GM23338 (cell line): ENCODE data around the gene GJB5. TPM values are rescaled to one million over a fixed set of nuclear protein-coding genes. Genes with fewer than 3 reads are reported as not detected.

Source experiments
- ATAC-seq: fragments of 200-7000 bp; cut with Tn5 transposase; 3 replicates; pipeline ENCODE4 v1.9.1; 2020
- DNase-seq: peaks from one replicate; pipeline ENCODE4 v3.0.0-alpha.2; 2015; ENCODE audit warnings: low spot score
- H2AFZ ChIP-seq: fragments of 200-600 bp; sonication (generic); 2 replicates; pipeline ENCODE4 v1.8.0; 2016; ENCODE audit warnings: antibody characterized with exemption, mild to moderate bottlenecking, moderate library complexity
- H3F3A ChIP-seq: fragments of 200-600 bp; sonication (generic); replicated peaks from 2 replicates; pipeline ENCODE4 v1.8.0; 2017; ENCODE audit warnings: antibody characterized with exemption, mixed run types, low read depth
- H3K27ac ChIP-seq: fragments of 200-600 bp; sonication (generic); 2 replicates; pipeline ENCODE4 v1.6.1; 2016; ENCODE audit warnings: low read depth
- H3K27me3 ChIP-seq: fragments of 200-600 bp; sonication (generic); 2 replicates; pipeline ENCODE4 v1.8.0; 2016; ENCODE audit warnings: mild to moderate bottlenecking, mixed run types, moderate library complexity; ENCODE audit not compliant: insufficient read depth
- H3K36me3 ChIP-seq: fragments of 200-600 bp; sonication (generic); 2 replicates; pipeline ENCODE4 v1.8.0; 2016; ENCODE audit warnings: mild to moderate bottlenecking; ENCODE audit not compliant: insufficient read depth
- H3K4me1 ChIP-seq: fragments of 200-600 bp; sonication (generic); 2 replicates; pipeline ENCODE4 v1.8.0; 2016; ENCODE audit warnings: mild to moderate bottlenecking, moderate library complexity; ENCODE audit not compliant: insufficient read depth
- H3K4me2 ChIP-seq: fragments of 200-600 bp; sonication (generic); 2 replicates; pipeline ENCODE4 v1.7.1; 2017; ENCODE audit warnings: mixed run types
- H3K4me3 ChIP-seq: fragments of 200-600 bp; sonication (generic); 2 replicates; pipeline ENCODE4 v1.6.1; 2016; ENCODE audit warnings: mixed run types
- H3K79me2 ChIP-seq: fragments of 200-600 bp; sonication (generic); replicated peaks from 2 replicates; pipeline ENCODE4 v1.8.0; 2017; ENCODE audit warnings: mild to moderate bottlenecking; ENCODE audit not compliant: insufficient read depth
- H3K9me2 ChIP-seq: fragments of 200-600 bp; sonication (generic); 2 replicates; pipeline ENCODE4 v1.8.0; 2017; ENCODE audit not compliant: insufficient read depth
- H4K20me1 ChIP-seq: fragments of 200-600 bp; sonication (generic); replicated peaks from 2 replicates; pipeline ENCODE4 v1.8.0; 2017; ENCODE audit warnings: mild to moderate bottlenecking; ENCODE audit not compliant: insufficient read depth
- H3K27ac Mint-ChIP-seq: 2 replicates; pipeline ENCODE4 v1.8.0; 2020; ENCODE audit warnings: inconsistent platforms, mild to moderate bottlenecking, moderate library complexity, mixed read lengths
- H3K27me3 Mint-ChIP-seq: 3 replicates; pipeline ENCODE4 v1.8.0; 2022; ENCODE audit warnings: low read depth, mild to moderate bottlenecking, moderate library complexity, mixed read lengths, inconsistent platforms; ENCODE audit not compliant: insufficient read depth, poor library complexity
- H3K36me3 Mint-ChIP-seq: 3 replicates; pipeline ENCODE4 v1.8.0; 2021; ENCODE audit warnings: low read depth, mild to moderate bottlenecking, inconsistent platforms, moderate library complexity, mixed read lengths
- H3K4me1 Mint-ChIP-seq: 3 replicates; pipeline ENCODE4 v1.8.0; 2020; ENCODE audit warnings: mild to moderate bottlenecking, inconsistent platforms, mixed read lengths
- H3K4me3 Mint-ChIP-seq: 3 replicates; pipeline ENCODE4 v1.8.0; 2021; ENCODE audit warnings: moderate library complexity, mild to moderate bottlenecking, inconsistent platforms, mixed read lengths
- H3K9me3 Mint-ChIP-seq: 3 replicates; pipeline ENCODE4 v1.8.0; 2020; ENCODE audit warnings: moderate library complexity, mild to moderate bottlenecking, inconsistent platforms, mixed read lengths
- CREB1 ChIP-seq: fragments of 250-450 bp; sonication (Bioruptor Pico); IDR thresholded peaks from 2 replicates; pipeline ENCODE4 v1.5.0; 2020; ENCODE audit warnings: low read depth, mild to moderate bottlenecking, moderate library complexity
- JUNB ChIP-seq: IDR thresholded peaks from one replicate; pipeline ENCODE4 v1.6.1; 2016; ENCODE audit warnings: antibody characterized with exemption; ENCODE audit not compliant: unreplicated experiment
- NANOG ChIP-seq: IDR thresholded peaks from 2 replicates; pipeline ENCODE4 v1.6.1; 2016; ENCODE audit warnings: antibody characterized with exemption, borderline replicate concordance
- STAT1 ChIP-seq: IDR thresholded peaks from one replicate; pipeline ENCODE4 v1.6.1; 2016; ENCODE audit warnings: antibody characterized with exemption; ENCODE audit not compliant: unreplicated experiment
- ZNF331 ChIP-seq: fragments of 250-450 bp; sonication (Bioruptor Pico); IDR thresholded peaks from 2 replicates; pipeline ENCODE4 v1.5.0; 2020; ENCODE audit warnings: low read depth, mild to moderate bottlenecking, moderate library complexity
- polyA plus RNA-seq: library from polyadenylated mRNA; unstranded; fragments of >200 nt; fragmentation: Nextera tagmentation; extraction: Ambion mirVana; gene quantifications from 2 replicates; pipeline ENCODE4 v1.2.1, GENCODE V29; 2016
- total RNA-seq: library from RNA; depleted of rRNA; stranded (reverse); fragments of >200 nt; shearing (Covaris generic); gene quantifications from 2 replicates; pipeline ENCODE4 v1.2.3, GENCODE V29; 2014
- TF ChIP-seq, protein P1 (sequence below), 2 experiments: fragments of 200-600 bp in 1 of 2; sonication (generic) in 1 of 2; conservative IDR thresholded peaks; 2 replicates each; pipeline versions ENCODE4 v1.5.1 to v1.6.1; 2016 to 2017; ENCODE audit warnings: antibody characterized with exemption in 2 of 2, low read depth in 2 of 2, mild to moderate bottlenecking in 2 of 2, moderate library complexity in 1 of 2
- TF ChIP-seq, protein P2 (sequence below): IDR thresholded peaks from one replicate; pipeline ENCODE4 v1.6.1; 2018; ENCODE audit warnings: antibody characterized with exemption; ENCODE audit not compliant: unreplicated experiment
- TF ChIP-seq, protein P3 (sequence below): IDR thresholded peaks from 2 replicates; pipeline ENCODE4 v1.6.1; 2016; ENCODE audit warnings: antibody characterized with exemption

The GJB5 gene
- total and polyA plus RNA-seq, 2 experiments from 2014 or later: 1.4 TPM; not detected in 1

DNA sequence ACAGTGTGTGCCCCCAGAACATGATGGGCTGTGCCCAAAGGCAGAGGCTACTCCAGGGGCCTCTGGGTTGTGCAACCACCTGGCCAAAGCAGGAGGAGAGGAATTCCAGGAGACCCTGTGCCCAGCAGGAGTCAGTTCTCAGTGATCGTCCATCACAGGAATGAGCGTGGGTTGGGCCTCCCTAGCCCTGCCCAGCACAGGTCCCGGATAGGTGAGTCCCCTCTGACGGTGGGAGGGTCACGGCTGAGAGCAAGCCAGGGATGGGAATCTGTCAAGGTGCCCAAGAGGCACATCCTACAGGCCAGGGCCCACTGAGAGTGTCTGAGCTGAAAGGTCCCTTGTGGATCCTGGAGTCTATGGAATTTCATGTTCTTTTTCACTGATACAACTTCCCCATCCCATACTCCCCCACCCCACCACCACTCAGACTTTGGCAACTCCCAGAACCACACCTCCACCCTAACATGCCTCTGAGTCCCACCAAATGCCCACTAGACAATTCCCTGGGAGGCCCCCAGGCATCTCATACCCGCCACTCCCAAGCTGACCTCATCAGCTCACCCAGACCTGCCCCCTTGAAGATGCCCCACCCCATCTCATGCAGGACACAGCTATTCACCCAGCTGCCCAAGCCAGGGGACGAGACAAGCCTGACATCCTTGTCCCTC is 7.8 kb downstream of the GJB5 start (continued):
- TF ChIP-seq, protein P1, sequence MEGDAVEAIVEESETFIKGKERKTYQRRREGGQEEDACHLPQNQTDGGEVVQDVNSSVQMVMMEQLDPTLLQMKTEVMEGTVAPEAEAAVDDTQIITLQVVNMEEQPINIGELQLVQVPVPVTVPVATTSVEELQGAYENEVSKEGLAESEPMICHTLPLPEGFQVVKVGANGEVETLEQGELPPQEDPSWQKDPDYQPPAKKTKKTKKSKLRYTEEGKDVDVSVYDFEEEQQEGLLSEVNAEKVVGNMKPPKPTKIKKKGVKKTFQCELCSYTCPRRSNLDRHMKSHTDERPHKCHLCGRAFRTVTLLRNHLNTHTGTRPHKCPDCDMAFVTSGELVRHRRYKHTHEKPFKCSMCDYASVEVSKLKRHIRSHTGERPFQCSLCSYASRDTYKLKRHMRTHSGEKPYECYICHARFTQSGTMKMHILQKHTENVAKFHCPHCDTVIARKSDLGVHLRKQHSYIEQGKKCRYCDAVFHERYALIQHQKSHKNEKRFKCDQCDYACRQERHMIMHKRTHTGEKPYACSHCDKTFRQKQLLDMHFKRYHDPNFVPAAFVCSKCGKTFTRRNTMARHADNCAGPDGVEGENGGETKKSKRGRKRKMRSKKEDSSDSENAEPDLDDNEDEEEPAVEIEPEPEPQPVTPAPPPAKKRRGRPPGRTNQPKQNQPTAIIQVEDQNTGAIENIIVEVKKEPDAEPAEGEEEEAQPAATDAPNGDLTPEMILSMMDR (conservative IDR thresholded peaks at IDR 0.05; ENCODE audit: low read depth in 2 of 2): no peak
- TF ChIP-seq NANOG (no peak), ZNF331 (CRISPR knock-in tag) (no peak), STAT1 (no peak)
- TF ChIP-seq, protein P2, sequence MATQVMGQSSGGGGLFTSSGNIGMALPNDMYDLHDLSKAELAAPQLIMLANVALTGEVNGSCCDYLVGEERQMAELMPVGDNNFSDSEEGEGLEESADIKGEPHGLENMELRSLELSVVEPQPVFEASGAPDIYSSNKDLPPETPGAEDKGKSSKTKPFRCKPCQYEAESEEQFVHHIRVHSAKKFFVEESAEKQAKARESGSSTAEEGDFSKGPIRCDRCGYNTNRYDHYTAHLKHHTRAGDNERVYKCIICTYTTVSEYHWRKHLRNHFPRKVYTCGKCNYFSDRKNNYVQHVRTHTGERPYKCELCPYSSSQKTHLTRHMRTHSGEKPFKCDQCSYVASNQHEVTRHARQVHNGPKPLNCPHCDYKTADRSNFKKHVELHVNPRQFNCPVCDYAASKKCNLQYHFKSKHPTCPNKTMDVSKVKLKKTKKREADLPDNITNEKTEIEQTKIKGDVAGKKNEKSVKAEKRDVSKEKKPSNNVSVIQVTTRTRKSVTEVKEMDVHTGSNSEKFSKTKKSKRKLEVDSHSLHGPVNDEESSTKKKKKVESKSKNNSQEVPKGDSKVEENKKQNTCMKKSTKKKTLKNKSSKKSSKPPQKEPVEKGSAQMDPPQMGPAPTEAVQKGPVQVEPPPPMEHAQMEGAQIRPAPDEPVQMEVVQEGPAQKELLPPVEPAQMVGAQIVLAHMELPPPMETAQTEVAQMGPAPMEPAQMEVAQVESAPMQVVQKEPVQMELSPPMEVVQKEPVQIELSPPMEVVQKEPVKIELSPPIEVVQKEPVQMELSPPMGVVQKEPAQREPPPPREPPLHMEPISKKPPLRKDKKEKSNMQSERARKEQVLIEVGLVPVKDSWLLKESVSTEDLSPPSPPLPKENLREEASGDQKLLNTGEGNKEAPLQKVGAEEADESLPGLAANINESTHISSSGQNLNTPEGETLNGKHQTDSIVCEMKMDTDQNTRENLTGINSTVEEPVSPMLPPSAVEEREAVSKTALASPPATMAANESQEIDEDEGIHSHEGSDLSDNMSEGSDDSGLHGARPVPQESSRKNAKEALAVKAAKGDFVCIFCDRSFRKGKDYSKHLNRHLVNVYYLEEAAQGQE: no peak
- TF ChIP-seq, protein P3, sequence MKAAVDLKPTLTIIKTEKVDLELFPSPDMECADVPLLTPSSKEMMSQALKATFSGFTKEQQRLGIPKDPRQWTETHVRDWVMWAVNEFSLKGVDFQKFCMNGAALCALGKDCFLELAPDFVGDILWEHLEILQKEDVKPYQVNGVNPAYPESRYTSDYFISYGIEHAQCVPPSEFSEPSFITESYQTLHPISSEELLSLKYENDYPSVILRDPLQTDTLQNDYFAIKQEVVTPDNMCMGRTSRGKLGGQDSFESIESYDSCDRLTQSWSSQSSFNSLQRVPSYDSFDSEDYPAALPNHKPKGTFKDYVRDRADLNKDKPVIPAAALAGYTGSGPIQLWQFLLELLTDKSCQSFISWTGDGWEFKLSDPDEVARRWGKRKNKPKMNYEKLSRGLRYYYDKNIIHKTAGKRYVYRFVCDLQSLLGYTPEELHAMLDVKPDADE: no peak

DNA sequence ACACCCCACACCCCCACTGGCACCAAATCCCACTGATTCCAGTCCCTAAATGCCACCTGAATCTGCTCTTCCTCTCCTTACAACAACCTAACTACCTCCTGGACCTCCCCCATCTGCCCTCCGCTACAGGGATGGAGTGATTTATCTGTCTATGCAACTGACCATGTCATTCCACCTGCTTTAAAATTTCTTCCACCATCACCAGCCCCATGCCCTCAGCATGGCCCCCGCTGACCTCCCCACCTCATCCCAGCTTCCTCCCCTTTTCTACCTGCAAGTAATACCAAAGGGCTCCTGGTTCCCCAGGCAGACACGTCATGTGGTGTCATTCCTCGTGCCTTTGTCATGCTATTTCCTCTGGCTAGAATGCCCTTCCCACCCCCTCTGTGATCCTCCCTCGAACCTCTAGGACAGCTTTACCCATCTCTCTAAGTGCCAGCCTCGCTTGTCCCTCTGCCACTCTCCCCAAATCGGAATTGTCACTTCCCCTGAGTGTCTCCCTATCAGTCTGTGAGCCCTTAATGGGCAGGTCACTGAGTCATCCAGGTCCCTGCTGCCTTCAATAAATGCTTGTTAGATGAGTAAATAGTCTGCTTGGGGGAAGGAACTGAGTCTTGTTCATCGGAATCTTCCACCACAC is 8.4 kb downstream of the GJB5 start:
- H3K4me3 Mint-ChIP-seq: no peak overlapping the region; the same call in 2 of the 3 replicates
- H2AFZ ChIP-seq: peak overlapping the region; percentile 91
- H3K4me1 Mint-ChIP-seq: peaks cover 19% of the 10 kb centered on the region

More for the DNA sequence above, 8.4 kb downstream of the GJB5 start:
- Histone ChIP-seq H4K20me1 (no peaks in the 10 kb centered on the region), H3K27me3 (no peaks in the 10 kb centered on the region), H3K4me2 (peak overlapping the region; percentile 58; the same call in 1 of the 2 replicates), H3F3A (no peaks in the 10 kb centered on the region), H3K4me3 (no peak overlapping the region), H3K36me3 (no peaks in the 10 kb centered on the region), H3K4me1 (peaks cover 3% of the 10 kb centered on the region), H3K27ac (no peak overlapping the region), H3K79me2 (no peaks in the 10 kb centered on the region), H3K9me2 (peaks cover 15% of the 10 kb centered on the region)
- no peak overlapping the region; the same call in 1 of the 2 replicates for H3K27ac Mint-ChIP-seq
- TF ChIP-seq JUNB (no peak), CREB1 (CRISPR knock-in tag) (peak; percentile 73)
- no peaks in the 10 kb centered on the region; the same call in 2 of the 3 replicates for H3K36me3 Mint-ChIP-seq
- peak; percentile 64 for DNase-seq
- H3K27me3 Mint-ChIP-seq: peaks cover 7% of the 10 kb centered on the region
- peak; percentile 57 for ATAC-seq
- peaks cover 3% of the 10 kb centered on the region; the same call in 1 of the 3 replicates for H3K9me3 Mint-ChIP-seq
